Hepatocyte (in vitro differentiated cells): ENCODE data around the gene SLC66A2. TPM values are rescaled to one million over a fixed set of nuclear protein-coding genes. Genes with fewer than 3 reads are reported as not detected.

Experiments
- DNase-seq: peaks from one replicate; pipeline ENCODE4 v3.0.0-alpha.2; 2016; ENCODE audit warnings: low spot score
- H2AFZ ChIP-seq: fragments of 200-600 bp; sonication (generic); 2 replicates; pipeline ENCODE4 v1.6.0; 2016; ENCODE audit warnings: antibody characterized with exemption, mild to moderate bottlenecking
- H3K27ac ChIP-seq: fragments of 200-600 bp; sonication (generic); 2 replicates; pipeline ENCODE4 v1.5.1; 2016; ENCODE audit warnings: mild to moderate bottlenecking
- H3K27me3 ChIP-seq: fragments of 200-600 bp; sonication (generic); 2 replicates; pipeline ENCODE4 v1.6.1; 2016
- H3K36me3 ChIP-seq: fragments of 200-600 bp; sonication (generic); replicated peaks from 2 replicates; pipeline ENCODE4 v1.5.1; 2016; ENCODE audit warnings: low read depth; ENCODE audit not compliant: insufficient read depth
- H3K4me1 ChIP-seq: fragments of 200-600 bp; sonication (generic); 2 replicates; pipeline ENCODE4 v1.5.1; 2016; ENCODE audit warnings: mild to moderate bottlenecking, moderate library complexity; ENCODE audit not compliant: insufficient read depth
- H3K4me2 ChIP-seq: fragments of 200-600 bp; sonication (generic); 2 replicates; pipeline ENCODE4 v1.6.0; 2016
- H3K4me3 ChIP-seq: fragments of 200-600 bp; sonication (generic); 2 replicates; pipeline ENCODE4 v1.5.1; 2016; ENCODE audit warnings: mild to moderate bottlenecking
- H3K79me2 ChIP-seq: fragments of 200-600 bp; sonication (generic); 2 replicates; pipeline ENCODE4 v1.6.0; 2017; ENCODE audit warnings: mild to moderate bottlenecking
- H3K9me2 ChIP-seq: fragments of 200-600 bp; sonication (generic); replicated peaks from 2 replicates; pipeline ENCODE4 v1.6.0; 2017; ENCODE audit warnings: mild to moderate bottlenecking; ENCODE audit not compliant: insufficient read depth
- H3K9me3 ChIP-seq: fragments of 200-600 bp; sonication (generic); 2 replicates; pipeline ENCODE4 v1.5.1; 2016; ENCODE audit warnings: low read depth, mild to moderate bottlenecking
- H4K20me1 ChIP-seq: fragments of 200-600 bp; sonication (generic); 2 replicates; pipeline ENCODE4 v1.6.0; 2016; ENCODE audit warnings: mild to moderate bottlenecking; ENCODE audit not compliant: insufficient read depth, poor library complexity, severe bottlenecking
- CTCF ChIP-seq: fragments of 200-600 bp; sonication (generic); IDR thresholded peaks from 2 replicates; pipeline ENCODE4 v1.5.1; 2016; ENCODE audit warnings: antibody characterized with exemption, mild to moderate bottlenecking; ENCODE audit not compliant: poor library complexity
- EZH2 ChIP-seq: fragments of 200-600 bp; sonication (generic); IDR thresholded peaks from 2 replicates; pipeline ENCODE4 v1.6.1; 2016; ENCODE audit warnings: antibody characterized with exemption, mild to moderate bottlenecking, borderline replicate concordance
- EZH2phosphoT487 ChIP-seq: fragments of 200-600 bp; sonication (generic); IDR thresholded peaks from one replicate; pipeline ENCODE4 v1.6.1; 2018; ENCODE audit warnings: antibody characterized with exemption, mild to moderate bottlenecking, low read depth, moderate library complexity; ENCODE audit not compliant: unreplicated experiment, severe bottlenecking
- WGBS: methylation state at CpG from one replicate; pipeline ENCODE4 v1.1.6; 2016; ENCODE audit warnings: low lambda C conversion rate; ENCODE audit errors: missing lambda C conversion rate; 5-methylcytosine and 5-hydroxymethylcytosine counted together
- polyA plus RNA-seq: library from polyadenylated mRNA; unstranded; fragments of >200 nt; fragmentation: Nextera tagmentation; extraction: Ambion mirVana; gene quantifications from 2 replicates; pipeline ENCODE4 v1.2.1, GENCODE V29; 2016
- total RNA-seq: library from RNA; depleted of rRNA; stranded (reverse); fragments of >200 nt; gene quantifications from 2 replicates; pipeline ENCODE4 v1.2.3, GENCODE V29; 2014

The SLC66A2 gene
- total and polyA plus RNA-seq, 2 experiments from 2014 or later = 31.1 to 36.5 TPM

- peaks cover 27% of the 10 kb centered on the region for H4K20me1 ChIP-seq
- H3K79me2 ChIP-seq = peaks cover 77% of the 10 kb centered on the region
- DNase-seq = peak; percentile 54
- TF ChIP-seq EZH2phosphoT487 (no peak), EZH2 (no peak), CTCF (no peak)
- H2AFZ ChIP-seq = no peak overlapping the region
- H3K4me3 ChIP-seq = no peak overlapping the region
- no peaks in the 10 kb centered on the region for H3K9me2 ChIP-seq
- peak overlapping the region; percentile 56 for H3K4me2 ChIP-seq
- H3K4me1 ChIP-seq = peaks cover 14% of the 10 kb centered on the region
- no peaks in the 10 kb centered on the region for H3K36me3 ChIP-seq
- no peaks in the 10 kb centered on the region for H3K27me3 ChIP-seq
- H3K9me3 ChIP-seq = no peaks in the 10 kb centered on the region
- H3K27ac ChIP-seq = peak overlapping the region; percentile 26
- WGBS = 71% methylated on average over 31 of the region's 31 CpGs
Observed at GRCh38 chr18:79942786-79943607, 8.5 kb downstream of the SLC66A2 start.

GRCh38 chr18:79942211-79942610, 9.2 kb downstream of the SLC66A2 start:
- Histone ChIP-seq H3K79me2 (peaks cover 79% of the 10 kb centered on the region), H3K4me1 (peaks cover 14% of the 10 kb centered on the region), H3K9me2 (no peaks in the 10 kb centered on the region), H3K9me3 (no peaks in the 10 kb centered on the region), H3K4me2 (peak overlapping the region; percentile 54), H3K36me3 (no peaks in the 10 kb centered on the region), H2AFZ (no peak overlapping the region), H3K27me3 (no peaks in the 10 kb centered on the region), H3K4me3 (no peak overlapping the region), H3K27ac (peak overlapping the region; percentile 26), H4K20me1 (peaks cover 22% of the 10 kb centered on the region)
- WGBS = 89% methylated on average over 7 of the region's 7 CpGs
- DNase-seq = no peak
- no peak for TF ChIP-seq EZH2
- TF ChIP-seq CTCF = no peak
- TF ChIP-seq EZH2phosphoT487 = no peak

GRCh38 chr18:79941473-79942119, 9.9 kb downstream of the SLC66A2 start:
- peaks cover 14% of the 10 kb centered on the region for H3K4me1 ChIP-seq
- peaks cover 79% of the 10 kb centered on the region for H3K79me2 ChIP-seq
- no peak overlapping the region for H3K27ac ChIP-seq
- no peaks in the 10 kb centered on the region for H3K9me2 ChIP-seq
- H4K20me1 ChIP-seq = peaks cover 22% of the 10 kb centered on the region
- 92% methylated on average over 16 of the region's 16 CpGs for WGBS
- H3K4me3 ChIP-seq = no peak overlapping the region
- no peak for DNase-seq
- no peak overlapping the region for H2AFZ ChIP-seq
- no peak for TF ChIP-seq EZH2phosphoT487
- no peak for TF ChIP-seq CTCF
- no peak for TF ChIP-seq EZH2
- H3K27me3 ChIP-seq = no peaks in the 10 kb centered on the region
- H3K9me3 ChIP-seq = no peaks in the 10 kb centered on the region
- no peaks in the 10 kb centered on the region for H3K36me3 ChIP-seq
- no peak overlapping the region for H3K4me2 ChIP-seq
